ELR (cell line): ENCODE data around the gene ASIC1.
A peak's percentile ranks its signal among the peaks of the same experiment; 100 is the strongest.
"Not testable (repeated sequence)": the region's sequence is repeated elsewhere in the genome, so short reads cannot be mapped to it uniquely, and the experiment has no call there.

Source experiments
- DNase-seq: peaks from one replicate; pipeline ENCODE4 v3.0.0-alpha.2; 2015; ENCODE audit warnings: low read depth

Gene ASIC1

GRCh38 chr12:50061946-50062686, 4.7 kb downstream of the ASIC1 start:
- DNase-seq = no peak

GRCh38 chr12:50062728-50063460, 5.5 kb downstream of the ASIC1 start:
- DNase-seq = no peak

GRCh38 chr12:50065726-50066310, 8.4 kb downstream of the ASIC1 start:
- DNase-seq = no peak

- DNase-seq = peak; percentile 73
These were observed 9.0 kb downstream of the ASIC1 start for GRCh38 chr12:50066402-50066801.

GRCh38 chr12:50069069-50069468, 11.7 kb downstream of the ASIC1 start:
- no peak for DNase-seq

- DNase-seq = no peak
These were observed 12.1 kb downstream of the ASIC1 start for GRCh38 chr12:50069539-50069938.

- DNase-seq = peak; percentile 85
These were observed 13.1 kb downstream of the ASIC1 start for GRCh38 chr12:50070314-50071060.

GRCh38 chr12:50072198-50072907, 15.0 kb downstream of the ASIC1 start:
- no peak for DNase-seq

- DNase-seq = no peak
These were observed 15.8 kb downstream of the ASIC1 start for GRCh38 chr12:50073206-50073605.

- DNase-seq = no peak
These were observed 16.3 kb downstream of the ASIC1 start for GRCh38 chr12:50073712-50074111.

- DNase-seq = peak; percentile 87
These were observed 17.8 kb downstream of the ASIC1 start for GRCh38 chr12:50074936-50075807.

GRCh38 chr12:50075808-50076170, 18.4 kb downstream of the ASIC1 start:
- no peak for DNase-seq

- DNase-seq = no peak
These were observed 19.7 kb downstream of the ASIC1 start for GRCh38 chr12:50077099-50077498.

GRCh38 chr12:50078281-50078680, 20.9 kb downstream of the ASIC1 start:
- no peak for DNase-seq

GRCh38 chr12:50079771-50080170, 22.4 kb downstream of the ASIC1 start:
- DNase-seq = no peak

- no peak for DNase-seq
These were observed 23.9 kb downstream of the ASIC1 start for GRCh38 chr12:50081096-50081808.

- DNase-seq = no peak
These were observed 25.2 kb downstream of the ASIC1 start for GRCh38 chr12:50082644-50083043.

GRCh38 chr12:50083301-50083700, 25.9 kb downstream of the ASIC1 start:
- DNase-seq = no peak

- DNase-seq = not testable (repeated sequence)
These were observed 27.0 kb downstream of the ASIC1 start for GRCh38 chr12:50084409-50084774.
